Measurements from ENCODE around the gene LMBRD1. TPM values are rescaled to one million over a fixed set of nuclear protein-coding genes. Genes with fewer than 3 reads are reported as not detected.
"Not testable (repeated sequence)": the region's sequence is repeated elsewhere in the genome, so short reads cannot be mapped to it uniquely, and the experiment has no call there.

The LMBRD1 gene
- total RNA-seq, 1 donor from 2014 or later = 38.3 TPM

DNA sequence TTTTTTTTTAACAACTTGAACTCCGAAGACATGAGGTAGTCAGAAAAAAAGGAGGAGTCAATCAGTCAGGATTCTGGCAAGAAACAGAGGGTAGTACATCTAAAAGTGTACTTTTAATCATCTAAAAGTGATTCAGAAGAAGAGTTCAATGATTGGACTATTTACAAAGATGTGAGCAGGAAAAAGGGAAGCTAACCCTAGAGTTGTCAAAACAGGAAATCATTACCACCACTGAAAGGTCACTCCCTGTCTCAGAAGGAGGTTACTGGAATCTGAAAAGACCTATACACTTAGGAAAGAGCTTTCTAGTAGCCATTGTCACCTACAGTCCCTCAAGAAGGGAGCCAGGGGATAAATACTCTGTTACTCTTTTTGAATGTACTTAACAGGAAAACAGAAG is 16.7 kb upstream of the LMBRD1 start:
- Mint-ChIP-seq H3K4me3 (peak overlapping the region; percentile 6), H3K9me3 (no peaks in the 10 kb centered on the region), H3K27ac (peak overlapping the region; percentile 91), H3K36me3 (no peaks in the 10 kb centered on the region), H3K27me3 (no peaks in the 10 kb centered on the region), H3K4me1 (ENCODE audit: unreplicated experiment) (peaks cover 19% of the 10 kb centered on the region)
- TF ChIP-seq, protein P1, sequence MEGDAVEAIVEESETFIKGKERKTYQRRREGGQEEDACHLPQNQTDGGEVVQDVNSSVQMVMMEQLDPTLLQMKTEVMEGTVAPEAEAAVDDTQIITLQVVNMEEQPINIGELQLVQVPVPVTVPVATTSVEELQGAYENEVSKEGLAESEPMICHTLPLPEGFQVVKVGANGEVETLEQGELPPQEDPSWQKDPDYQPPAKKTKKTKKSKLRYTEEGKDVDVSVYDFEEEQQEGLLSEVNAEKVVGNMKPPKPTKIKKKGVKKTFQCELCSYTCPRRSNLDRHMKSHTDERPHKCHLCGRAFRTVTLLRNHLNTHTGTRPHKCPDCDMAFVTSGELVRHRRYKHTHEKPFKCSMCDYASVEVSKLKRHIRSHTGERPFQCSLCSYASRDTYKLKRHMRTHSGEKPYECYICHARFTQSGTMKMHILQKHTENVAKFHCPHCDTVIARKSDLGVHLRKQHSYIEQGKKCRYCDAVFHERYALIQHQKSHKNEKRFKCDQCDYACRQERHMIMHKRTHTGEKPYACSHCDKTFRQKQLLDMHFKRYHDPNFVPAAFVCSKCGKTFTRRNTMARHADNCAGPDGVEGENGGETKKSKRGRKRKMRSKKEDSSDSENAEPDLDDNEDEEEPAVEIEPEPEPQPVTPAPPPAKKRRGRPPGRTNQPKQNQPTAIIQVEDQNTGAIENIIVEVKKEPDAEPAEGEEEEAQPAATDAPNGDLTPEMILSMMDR (conservative IDR thresholded peaks at IDR 0.05) = no peak
- DNase-seq (ENCODE audit: extremely low spot score, unreplicated experiment) = no peak

DNA sequence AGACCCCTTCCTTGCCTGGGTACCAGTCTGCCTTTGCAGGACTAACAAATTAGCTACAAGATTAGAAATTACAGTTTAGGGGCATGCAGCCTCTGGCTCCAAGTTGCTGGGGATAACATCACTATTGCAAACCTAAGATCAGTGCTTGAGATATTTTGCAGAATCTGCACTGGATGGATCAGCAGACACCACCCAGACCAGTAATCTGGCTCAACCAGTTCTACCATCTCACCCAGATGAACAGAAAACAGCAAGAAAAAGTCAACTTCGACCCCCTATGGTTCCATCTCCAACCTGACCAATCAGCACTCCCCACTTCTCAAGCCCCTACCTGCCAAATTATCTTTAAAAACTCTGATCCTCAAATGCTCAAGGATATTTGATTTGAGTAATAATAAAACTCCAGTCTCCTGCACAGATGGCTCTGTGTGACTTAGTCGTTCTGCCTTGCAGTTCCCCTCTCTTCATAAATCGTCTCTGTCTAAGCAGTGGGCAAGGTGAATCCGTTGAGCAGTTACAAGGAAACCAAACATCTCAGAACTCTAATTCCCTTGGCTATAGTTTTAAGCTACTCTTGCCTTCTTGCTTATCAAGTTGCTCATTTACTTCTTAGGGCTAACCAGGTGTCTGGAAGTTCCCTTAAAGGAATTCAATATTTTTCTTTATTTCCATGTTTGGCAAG is 16.1 kb upstream of the LMBRD1 start:
- H3K27me3 Mint-ChIP-seq = no peaks in the 10 kb centered on the region

DNA sequence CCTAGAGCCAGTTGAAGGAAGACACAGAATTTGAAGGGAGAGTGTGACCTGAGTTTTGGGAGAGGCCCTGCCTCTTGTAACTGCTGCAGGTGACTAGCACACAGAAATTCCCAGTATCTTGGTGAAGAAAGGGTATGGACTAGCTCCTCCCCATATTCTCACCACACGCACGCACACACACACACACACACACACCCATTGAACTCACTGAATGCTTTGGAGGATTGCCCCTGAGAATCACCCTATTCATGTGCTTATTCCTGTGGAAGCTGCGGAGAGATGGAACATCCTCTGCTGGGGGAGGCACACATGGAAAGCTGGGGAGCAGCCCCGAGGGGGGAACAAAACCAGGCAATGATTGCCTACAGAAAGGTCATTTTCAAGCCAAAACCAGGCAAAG is 6.2 kb upstream of the LMBRD1 start:
- H3K36me3 Mint-ChIP-seq = peaks cover 3% of the 10 kb centered on the region
- TF ChIP-seq, protein P1 (conservative IDR thresholded peaks at IDR 0.05) = no peak
- H3K4me1 Mint-ChIP-seq (ENCODE audit: unreplicated experiment) = no peaks in the 10 kb centered on the region
- no peaks in the 10 kb centered on the region for H3K9me3 Mint-ChIP-seq
- DNase-seq (ENCODE audit: extremely low spot score, unreplicated experiment) = no peak
- no peak overlapping the region for H3K27ac Mint-ChIP-seq
- no peaks in the 10 kb centered on the region for H3K27me3 Mint-ChIP-seq
- H3K4me3 Mint-ChIP-seq = no peak overlapping the region

More for the DNA sequence above, 16.1 kb upstream of the LMBRD1 start:
- DNase-seq (ENCODE audit: extremely low spot score, unreplicated experiment) = no peak
- TF ChIP-seq, protein P1 (conservative IDR thresholded peaks at IDR 0.05) = no peak
- H3K4me3 Mint-ChIP-seq = peak overlapping the region; percentile 44
- no peaks in the 10 kb centered on the region for H3K36me3 Mint-ChIP-seq
- peaks cover 19% of the 10 kb centered on the region for H3K4me1 Mint-ChIP-seq (ENCODE audit: unreplicated experiment)
- H3K9me3 Mint-ChIP-seq = no peaks in the 10 kb centered on the region
- H3K27ac Mint-ChIP-seq = peak overlapping the region; percentile 91

DNA sequence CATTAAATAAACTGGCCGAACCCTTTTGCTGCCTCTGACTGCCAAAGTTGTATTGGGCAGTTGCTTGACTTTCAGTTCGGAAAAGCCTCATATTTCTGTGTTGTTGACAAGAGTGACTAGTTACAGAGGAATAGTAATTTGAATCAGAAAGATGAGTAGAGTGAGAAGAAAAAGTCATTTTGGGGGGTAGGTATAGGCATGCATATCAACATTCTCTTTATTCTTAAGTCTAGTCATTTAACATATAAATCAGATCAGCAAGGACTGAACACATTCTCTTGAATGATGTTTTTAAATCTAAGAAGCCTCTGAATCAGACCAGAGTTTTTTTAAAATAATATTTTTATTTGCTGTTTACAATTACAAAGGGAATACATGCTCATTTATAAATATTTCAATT is 4.9 kb upstream of the LMBRD1 start:
- H3K4me1 Mint-ChIP-seq (ENCODE audit: unreplicated experiment) = peaks cover 9% of the 10 kb centered on the region
- DNase-seq (ENCODE audit: extremely low spot score, unreplicated experiment) = no peak
- H3K9me3 Mint-ChIP-seq = peaks cover 8% of the 10 kb centered on the region
- no peaks in the 10 kb centered on the region for H3K27me3 Mint-ChIP-seq
- H3K36me3 Mint-ChIP-seq = peaks cover 10% of the 10 kb centered on the region
- no peak overlapping the region for H3K4me3 Mint-ChIP-seq
- TF ChIP-seq, protein P1 (conservative IDR thresholded peaks at IDR 0.05) = no peak
- H3K27ac Mint-ChIP-seq = no peak overlapping the region

DNA sequence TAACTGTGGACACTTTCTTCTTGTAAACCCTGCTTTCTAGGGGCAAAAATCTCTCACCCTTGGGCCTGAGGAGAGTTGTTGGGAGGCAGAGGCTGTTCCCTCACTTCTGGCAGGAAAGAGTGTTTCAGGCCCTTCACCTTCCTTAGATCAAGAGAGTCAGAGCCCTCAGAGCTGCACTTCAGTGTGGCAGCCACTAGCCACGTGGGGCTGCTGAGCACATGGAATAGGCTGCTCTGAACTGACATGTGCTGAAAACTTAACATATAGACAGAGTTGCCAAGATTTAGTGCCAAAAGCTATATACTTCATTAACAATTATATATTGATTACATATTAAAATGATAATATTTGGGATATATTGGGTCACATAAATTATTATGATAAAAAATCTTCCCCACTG is 4.4 kb upstream of the LMBRD1 start:
- Mint-ChIP-seq H3K36me3 (peaks cover 10% of the 10 kb centered on the region), H3K27ac (no peak overlapping the region), H3K4me1 (ENCODE audit: unreplicated experiment) (peaks cover 9% of the 10 kb centered on the region), H3K27me3 (no peaks in the 10 kb centered on the region), H3K9me3 (peaks cover 8% of the 10 kb centered on the region), H3K4me3 (no peak overlapping the region)
- TF ChIP-seq, protein P1 (conservative IDR thresholded peaks at IDR 0.05) = no peak
- DNase-seq (ENCODE audit: extremely low spot score, unreplicated experiment) = no peak

DNA sequence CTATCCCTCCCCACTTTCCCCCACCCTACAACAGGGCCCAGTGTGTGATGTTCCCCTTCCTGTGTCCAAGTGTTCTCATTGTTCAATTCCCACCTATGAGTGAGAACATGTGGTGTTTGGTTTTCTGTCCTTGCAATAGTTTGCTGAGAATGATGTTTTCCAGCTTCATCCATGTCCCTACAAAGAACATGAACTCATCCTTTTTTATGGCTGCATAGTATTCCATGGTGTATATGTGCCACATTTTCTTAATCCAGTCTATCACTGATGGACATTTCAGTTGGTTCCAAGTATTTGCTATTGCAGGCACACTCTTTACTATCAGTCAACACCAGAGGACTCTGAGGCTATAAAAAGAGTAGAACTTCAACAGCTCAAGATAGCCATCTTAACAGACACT is 2.0 kb upstream of the LMBRD1 start:
- H3K4me1 Mint-ChIP-seq (ENCODE audit: unreplicated experiment) = peaks cover 22% of the 10 kb centered on the region
- H3K4me3 Mint-ChIP-seq; H3K27ac Mint-ChIP-seq; DNase-seq (ENCODE audit: extremely low spot score, unreplicated experiment); H3K27me3 Mint-ChIP-seq; H3K9me3 Mint-ChIP-seq: not testable (repeated sequence)
- peaks cover 11% of the 10 kb centered on the region for H3K36me3 Mint-ChIP-seq
